ENCODE data around the gene LIPJ.

DNA sequence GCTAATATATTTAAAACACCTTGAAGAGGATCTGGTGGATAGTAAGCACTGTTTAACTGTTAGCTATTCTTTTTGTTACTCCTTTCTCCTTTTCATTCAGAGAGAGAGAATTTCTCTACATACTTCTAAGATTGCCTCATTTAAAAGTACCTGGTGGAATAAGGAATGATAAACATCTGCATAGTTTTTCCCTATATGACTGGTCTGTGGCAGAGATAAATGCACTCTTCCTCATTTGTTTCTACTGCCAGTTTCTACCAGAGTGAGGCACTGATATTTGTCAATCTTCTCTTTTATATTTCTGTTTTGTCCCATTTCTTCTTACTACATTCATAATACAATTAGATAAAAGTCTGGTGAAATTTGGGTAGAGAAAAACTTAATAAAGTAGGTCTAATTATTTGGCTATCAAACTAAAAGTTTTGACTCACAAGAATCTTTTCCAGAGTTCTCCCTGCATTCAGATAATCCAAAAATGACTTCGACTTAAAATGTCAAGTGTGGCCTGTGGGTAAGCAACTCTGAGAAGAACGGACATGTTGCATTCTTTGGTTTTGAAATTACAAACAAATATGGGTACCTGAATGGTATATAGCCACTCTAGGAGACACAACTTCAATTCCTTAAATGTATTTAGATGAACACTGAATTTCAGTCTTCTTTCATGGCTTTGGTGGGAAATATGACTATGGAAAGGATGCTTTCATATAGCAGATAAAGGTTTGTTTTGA lies 42.3 kb upstream of the LIPJ start:
- TF ChIP-seq TAF1 (IDR thresholded peaks at IDR 0.05; ENCODE audit: borderline replicate concordance, insufficient read depth, low read length), result no peak
- no peak for TF ChIP-seq SIN3A (IDR thresholded peaks at IDR 0.05; ENCODE audit: borderline replicate concordance, insufficient read depth, low read length)
- TF ChIP-seq POLR2AphosphoS5 (IDR thresholded peaks at IDR 0.05; ENCODE audit: low read depth, low read length), result no peak
- TF ChIP-seq, protein P1, sequence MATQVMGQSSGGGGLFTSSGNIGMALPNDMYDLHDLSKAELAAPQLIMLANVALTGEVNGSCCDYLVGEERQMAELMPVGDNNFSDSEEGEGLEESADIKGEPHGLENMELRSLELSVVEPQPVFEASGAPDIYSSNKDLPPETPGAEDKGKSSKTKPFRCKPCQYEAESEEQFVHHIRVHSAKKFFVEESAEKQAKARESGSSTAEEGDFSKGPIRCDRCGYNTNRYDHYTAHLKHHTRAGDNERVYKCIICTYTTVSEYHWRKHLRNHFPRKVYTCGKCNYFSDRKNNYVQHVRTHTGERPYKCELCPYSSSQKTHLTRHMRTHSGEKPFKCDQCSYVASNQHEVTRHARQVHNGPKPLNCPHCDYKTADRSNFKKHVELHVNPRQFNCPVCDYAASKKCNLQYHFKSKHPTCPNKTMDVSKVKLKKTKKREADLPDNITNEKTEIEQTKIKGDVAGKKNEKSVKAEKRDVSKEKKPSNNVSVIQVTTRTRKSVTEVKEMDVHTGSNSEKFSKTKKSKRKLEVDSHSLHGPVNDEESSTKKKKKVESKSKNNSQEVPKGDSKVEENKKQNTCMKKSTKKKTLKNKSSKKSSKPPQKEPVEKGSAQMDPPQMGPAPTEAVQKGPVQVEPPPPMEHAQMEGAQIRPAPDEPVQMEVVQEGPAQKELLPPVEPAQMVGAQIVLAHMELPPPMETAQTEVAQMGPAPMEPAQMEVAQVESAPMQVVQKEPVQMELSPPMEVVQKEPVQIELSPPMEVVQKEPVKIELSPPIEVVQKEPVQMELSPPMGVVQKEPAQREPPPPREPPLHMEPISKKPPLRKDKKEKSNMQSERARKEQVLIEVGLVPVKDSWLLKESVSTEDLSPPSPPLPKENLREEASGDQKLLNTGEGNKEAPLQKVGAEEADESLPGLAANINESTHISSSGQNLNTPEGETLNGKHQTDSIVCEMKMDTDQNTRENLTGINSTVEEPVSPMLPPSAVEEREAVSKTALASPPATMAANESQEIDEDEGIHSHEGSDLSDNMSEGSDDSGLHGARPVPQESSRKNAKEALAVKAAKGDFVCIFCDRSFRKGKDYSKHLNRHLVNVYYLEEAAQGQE (IDR thresholded peaks at IDR 0.05; ENCODE audit: insufficient read depth in 1 of 2, low read depth in 2 of 2, low read length in 2 of 2), result no peak
- TF ChIP-seq FOXP2 (optimal IDR thresholded peaks at IDR 0.05; ENCODE audit: borderline replicate concordance, extremely low read depth, extremely low read length, insufficient read depth), result no peak
